Vein endothelial cell (primary cell): ENCODE results near the gene TRIM66. TPM values are rescaled to one million over a fixed set of nuclear protein-coding genes. Genes with fewer than 3 reads are reported as not detected.
A peak's percentile ranks its signal among the peaks of the same experiment; 100 is the strongest.

ENCODE experiments used
- small RNA-seq: library from RNA; depleted of rRNA; stranded (forward); fragments of <200 nt; gene quantifications from one replicate; pipeline ENCODE3, GENCODE V24; 2012
- total RNA-seq: library from RNA; depleted of rRNA; stranded (reverse); fragments of >200 nt; gene quantifications from 2 replicates; pipeline ENCODE4 v1.2.3, GENCODE V29; 2012

TRIM66 gene
- total RNA-seq, result 5.6 and 5.7 TPM in 2 replicates

GRCh38 chr11:8682303-8683114 lies at the start of gene TRIM66, which contains the start of gene RPL27A:
Gene TRIM66, minus strand, starts transcription at chr11:8682665. Its CDS starts 10,391 bp downstream, at chr11:8672274.
Gene RPL27A, plus strand, starts transcription at chr11:8682792. Its CDS starts 22 bp downstream, at chr11:8682814.

GRCh38 chr11:8593935-8594909 lies 88.2 kb downstream of the TRIM66 start, which contains the start of gene STK33:
Gene STK33, minus strand, starts transcription at chr11:8594228. Its CDS starts 119,323 bp downstream, at chr11:8474905.

Small RNA genes lying within 50 kb of the gene (small RNA-seq; reads per million reads assigned to genes)
- gene SNORA3A (not detected), gene SNORA3B (80.8 reads per million, percentile 98 among the genes with 10 or more reads in this experiment)

Other genes starting within 250 kb of the TRIM66 start
- 0.98 and 1.3 TPM in 2 replicates for gene STK33, start 88.4 kb downstream of the TRIM66 start, total RNA-seq
- gene RPL27A, start 127 bp upstream of the TRIM66 start, total RNA-seq, result 651 and 1,142 TPM in 2 replicates
- 23.7 and 30.7 TPM in 2 replicates for gene AKIP1, start 228.5 kb upstream of the TRIM66 start, total RNA-seq